ENCODE measurements around the gene AFF1. TPM values are rescaled to one million over a fixed set of nuclear protein-coding genes. Genes with fewer than 3 reads are reported as not detected.
"Not testable (repeated sequence)": the region's sequence is repeated elsewhere in the genome, so short reads cannot be mapped to it uniquely, and the experiment has no call there.

AFF1 gene
- total RNA-seq, 3 donors from 2014 or later, result 84.0 to 150 (median 120) TPM

DNA sequence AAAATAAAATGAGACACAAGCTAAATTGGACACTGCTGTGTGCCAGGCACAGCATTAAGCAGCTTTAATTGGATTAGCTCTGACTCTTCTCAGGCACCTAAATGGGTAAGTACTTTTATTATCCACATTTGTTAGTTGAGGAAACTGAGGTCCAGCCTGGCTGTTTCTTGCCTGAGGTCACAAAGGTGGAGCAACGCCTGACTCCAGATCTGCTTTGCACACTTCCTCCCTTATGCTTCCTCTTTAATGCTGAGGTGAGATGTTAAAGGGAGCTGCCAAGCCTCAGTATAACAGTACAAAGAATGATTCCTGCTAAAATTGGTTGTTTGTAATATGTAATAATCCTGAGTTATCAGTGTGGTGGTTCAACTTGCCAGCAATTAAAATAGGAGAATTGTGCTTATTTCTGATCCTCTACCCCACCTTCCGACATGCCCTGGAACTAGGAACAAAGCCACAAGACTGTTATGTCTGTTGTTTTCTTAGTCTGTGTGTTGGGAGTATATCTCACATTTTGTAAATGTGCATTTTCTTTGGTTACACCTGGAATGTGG lies 74.4 kb downstream of the AFF1 start:
- H3K4me1 ChIP-seq (ENCODE audit: low read depth), result peaks cover 51% of the 10 kb centered on the region
- H3K4me3 ChIP-seq, result no peak overlapping the region
- no peaks in the 10 kb centered on the region for H3K9me3 ChIP-seq
- TF ChIP-seq, protein P1, sequence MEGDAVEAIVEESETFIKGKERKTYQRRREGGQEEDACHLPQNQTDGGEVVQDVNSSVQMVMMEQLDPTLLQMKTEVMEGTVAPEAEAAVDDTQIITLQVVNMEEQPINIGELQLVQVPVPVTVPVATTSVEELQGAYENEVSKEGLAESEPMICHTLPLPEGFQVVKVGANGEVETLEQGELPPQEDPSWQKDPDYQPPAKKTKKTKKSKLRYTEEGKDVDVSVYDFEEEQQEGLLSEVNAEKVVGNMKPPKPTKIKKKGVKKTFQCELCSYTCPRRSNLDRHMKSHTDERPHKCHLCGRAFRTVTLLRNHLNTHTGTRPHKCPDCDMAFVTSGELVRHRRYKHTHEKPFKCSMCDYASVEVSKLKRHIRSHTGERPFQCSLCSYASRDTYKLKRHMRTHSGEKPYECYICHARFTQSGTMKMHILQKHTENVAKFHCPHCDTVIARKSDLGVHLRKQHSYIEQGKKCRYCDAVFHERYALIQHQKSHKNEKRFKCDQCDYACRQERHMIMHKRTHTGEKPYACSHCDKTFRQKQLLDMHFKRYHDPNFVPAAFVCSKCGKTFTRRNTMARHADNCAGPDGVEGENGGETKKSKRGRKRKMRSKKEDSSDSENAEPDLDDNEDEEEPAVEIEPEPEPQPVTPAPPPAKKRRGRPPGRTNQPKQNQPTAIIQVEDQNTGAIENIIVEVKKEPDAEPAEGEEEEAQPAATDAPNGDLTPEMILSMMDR (IDR thresholded peaks at IDR 0.05), result no peak
- no peak for ATAC-seq
- no peaks in the 10 kb centered on the region for H3K36me3 ChIP-seq (ENCODE audit: low read depth)
- peak in 2 of 3 donors; percentile 37 to 58 for DNase-seq
- intact Hi-C loops (cut with DNase I, micrococcal nuclease), result loop anchor here in 1 of 2 donors (10.0 kb wide), 1 partner anchor 74 kb away; the partner anchor contains the start of gene AFF1

DNA sequence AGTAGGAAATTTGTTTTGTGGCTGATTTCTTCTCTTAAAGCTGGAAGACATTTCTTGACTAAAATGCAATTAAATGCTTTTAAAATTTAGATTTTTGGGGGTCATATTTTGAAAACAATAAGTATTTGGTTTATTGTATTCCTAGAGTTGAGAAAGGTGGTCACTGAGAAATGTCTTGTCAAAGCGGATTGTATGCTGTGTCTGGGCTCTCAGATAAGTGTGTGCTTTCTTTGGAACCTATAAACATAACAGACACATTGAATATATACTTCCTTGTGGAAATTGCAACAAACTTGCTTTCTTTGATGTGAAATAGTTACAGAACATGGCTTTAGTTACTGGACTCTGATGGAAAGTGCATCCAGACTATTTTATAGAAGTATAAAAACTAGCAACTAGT lies 75.4 kb downstream of the AFF1 start:
- no peak for DNase-seq
- TF ChIP-seq, protein P1 (IDR thresholded peaks at IDR 0.05), result no peak
- intact Hi-C loops (cut with DNase I, micrococcal nuclease), result loop anchor here in 1 of 2 donors (5.0 kb wide), 1 partner anchor 73 kb away; the partner anchor contains the start of gene AFF1
- Histone ChIP-seq H3K36me3 (ENCODE audit: low read depth) (no peaks in the 10 kb centered on the region), H3K4me3 (no peak overlapping the region), H3K9me3 (no peaks in the 10 kb centered on the region), H3K4me1 (ENCODE audit: low read depth) (peaks cover 55% of the 10 kb centered on the region)
- ATAC-seq, result no peak

DNA sequence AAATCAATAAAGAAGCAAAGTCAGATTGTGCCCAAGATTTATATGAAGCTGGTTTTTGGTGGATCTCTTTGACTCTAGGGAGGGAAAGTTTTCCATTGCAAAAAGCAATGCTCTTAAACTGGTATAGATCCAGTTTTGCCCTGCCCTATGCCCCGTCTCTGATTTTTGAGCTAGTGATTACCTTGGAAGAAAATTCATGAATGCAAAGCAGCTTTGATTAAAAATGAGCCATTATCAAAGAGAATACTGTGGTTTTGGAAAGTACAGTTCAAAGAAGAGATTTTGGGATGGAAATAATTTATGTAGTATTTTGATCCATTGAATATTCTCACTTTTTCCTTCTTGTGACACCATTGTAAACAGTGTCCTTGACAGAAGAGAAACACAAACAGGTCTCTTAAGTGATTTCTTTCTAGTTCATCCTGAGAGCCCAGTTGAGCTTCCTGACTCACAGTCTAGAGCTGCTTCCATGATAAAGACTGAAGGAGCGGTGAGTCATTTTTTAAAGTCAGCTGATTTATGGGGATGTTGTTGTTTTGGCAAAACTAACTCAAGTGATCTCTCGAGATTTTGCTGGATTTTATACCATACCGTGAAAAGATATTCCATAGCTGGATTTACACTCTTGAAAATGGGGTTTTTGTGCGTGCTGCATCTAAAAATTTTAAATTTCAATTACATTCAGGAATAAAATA lies 76.7 kb downstream of the AFF1 start:
- DNase-seq (no peak), ATAC-seq (peak; percentile 6)
- H3K9me3 ChIP-seq, result no peaks in the 10 kb centered on the region
- no peak overlapping the region for H3K4me3 ChIP-seq
- intact Hi-C loops (cut with DNase I, micrococcal nuclease), result loop anchor here in 1 of 2 donors (5.0 kb wide), 1 partner anchor 74 kb away; the partner anchor contains the start of gene AFF1
- peaks cover 56% of the 10 kb centered on the region for H3K4me1 ChIP-seq (ENCODE audit: low read depth)
- H3K36me3 ChIP-seq (ENCODE audit: low read depth), result no peaks in the 10 kb centered on the region
- TF ChIP-seq, protein P1 (IDR thresholded peaks at IDR 0.05), result no peak

DNA sequence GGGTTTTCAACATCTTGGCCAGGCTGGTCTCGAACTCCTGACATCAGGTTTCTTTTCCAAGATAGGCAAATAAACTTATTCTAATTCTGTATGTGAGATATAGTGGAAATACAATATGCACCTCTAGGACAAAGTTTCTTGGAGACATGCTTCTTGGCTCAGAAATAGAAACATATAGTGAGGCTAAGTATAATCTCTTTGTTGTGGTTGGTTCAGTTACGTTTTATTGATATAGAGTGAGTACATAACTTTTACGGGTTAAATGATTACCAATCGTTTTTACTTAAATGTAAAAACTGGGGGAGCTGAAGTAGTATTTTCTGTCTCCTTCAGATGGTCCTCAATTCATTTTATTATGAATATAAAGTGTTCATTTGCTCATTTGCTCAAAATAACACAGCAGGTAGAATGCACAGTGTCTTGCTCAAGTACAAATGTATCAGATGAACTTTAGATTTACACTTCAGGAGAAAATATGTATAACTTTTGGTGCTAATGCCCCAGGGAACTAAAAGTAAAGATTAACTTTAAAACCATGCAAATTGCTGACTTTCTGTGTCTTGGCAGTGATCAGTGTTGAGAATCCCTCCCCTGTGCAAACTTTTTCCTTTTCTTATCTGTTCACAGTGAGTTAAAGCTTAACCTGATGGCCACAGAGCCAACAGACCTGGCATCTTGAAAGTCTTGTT lies 77.6 kb downstream of the AFF1 start:
- intact Hi-C loops (cut with DNase I, micrococcal nuclease), result loop anchor here in 1 of 2 donors (5.0 kb wide), 1 partner anchor 75 kb away; the partner anchor contains the start of gene AFF1
- ATAC-seq, result peak; percentile 78
- peaks cover 56% of the 10 kb centered on the region for H3K4me1 ChIP-seq (ENCODE audit: low read depth)
- no peaks in the 10 kb centered on the region for H3K9me3 ChIP-seq
- H3K4me3 ChIP-seq, result no peak overlapping the region
- TF ChIP-seq, protein P1 (IDR thresholded peaks at IDR 0.05), result no peak
- H3K36me3 ChIP-seq (ENCODE audit: low read depth), result no peaks in the 10 kb centered on the region
- DNase-seq, result peak in 1 of 3 donors; percentile 65

DNA sequence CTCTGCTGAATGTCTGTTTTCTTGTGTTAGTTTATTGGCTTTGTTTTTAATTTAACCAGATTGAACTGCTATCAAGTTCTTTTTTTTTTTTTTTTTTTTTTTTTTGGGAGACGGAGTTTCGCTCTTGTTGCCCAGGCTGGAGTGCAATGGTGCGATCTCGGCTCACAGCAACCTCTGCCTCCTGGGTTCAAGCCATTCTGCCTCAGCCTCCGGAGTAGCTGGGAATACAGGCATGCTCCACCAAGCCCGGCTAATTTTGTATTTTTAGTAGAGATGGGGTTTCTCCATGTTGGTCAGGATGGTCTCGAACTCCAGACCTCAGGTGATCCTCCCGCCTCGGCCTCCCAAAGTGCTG lies 78.1 kb downstream of the AFF1 start:
- H3K4me1 ChIP-seq (ENCODE audit: low read depth), result peaks cover 59% of the 10 kb centered on the region
- ATAC-seq; H3K36me3 ChIP-seq (ENCODE audit: low read depth); H3K4me3 ChIP-seq; H3K9me3 ChIP-seq: not testable (repeated sequence)
- peak in 1 of 3 donors; percentile 44 for DNase-seq
- intact Hi-C loops (cut with DNase I, micrococcal nuclease), result loop anchor here in 1 of 2 donors (5.0 kb wide), 1 partner anchor 76 kb away; the partner anchor contains the start of gene AFF1
